Measurements from ENCODE around the gene EXPH5.

Gene EXPH5

GRCh38 chr11:108511851-108512474 lies 81.6 kb downstream of the EXPH5 start:
- no peak for DNase-seq (ENCODE audit: low spot score)

GRCh38 chr11:108508653-108509593 lies 84.6 kb downstream of the EXPH5 start:
- DNase-seq (ENCODE audit: low spot score) = no peak

- DNase-seq (ENCODE audit: low spot score) = no peak
These were observed 92.2 kb downstream of the EXPH5 start for GRCh38 chr11:108501396-108501795.

- no peak for DNase-seq (ENCODE audit: low spot score)
These were observed 92.8 kb downstream of the EXPH5 start for GRCh38 chr11:108500721-108501120.

GRCh38 chr11:108500169-108500568 lies 93.4 kb downstream of the EXPH5 start:
- no peak for DNase-seq (ENCODE audit: low spot score)

GRCh38 chr11:108498816-108499408 lies 94.7 kb downstream of the EXPH5 start:
- DNase-seq (ENCODE audit: low spot score) = no peak

- DNase-seq (ENCODE audit: low spot score) = peak; percentile 27
These were observed 95.3 kb downstream of the EXPH5 start, which contains the start of gene POGLUT3 for GRCh38 chr11:108498046-108498815. Gene POGLUT3, minus strand, starts transcription at chr11:108498384. Its CDS starts 18 bp downstream, at chr11:108498366.

GRCh38 chr11:108497317-108498045 lies 96.1 kb downstream of the EXPH5 start:
- DNase-seq (ENCODE audit: low spot score) = peak; percentile 70

- no peak for DNase-seq (ENCODE audit: low spot score)
These were observed 96.8 kb downstream of the EXPH5 start for GRCh38 chr11:108496643-108497256.

GRCh38 chr11:108495326-108495725 lies 98.2 kb downstream of the EXPH5 start:
- no peak for DNase-seq (ENCODE audit: low spot score)

- no peak for DNase-seq (ENCODE audit: low spot score)
These were observed 99.4 kb downstream of the EXPH5 start for GRCh38 chr11:108494182-108494581.

GRCh38 chr11:108491936-108492335 lies 101.6 kb downstream of the EXPH5 start:
- DNase-seq (ENCODE audit: low spot score) = no peak

- no peak for DNase-seq (ENCODE audit: low spot score)
These were observed 106.7 kb downstream of the EXPH5 start for GRCh38 chr11:108486828-108487227.

- DNase-seq (ENCODE audit: low spot score) = no peak
These were observed 107.2 kb downstream of the EXPH5 start for GRCh38 chr11:108486331-108486730.

- DNase-seq (ENCODE audit: low spot score) = no peak
These were observed 110.4 kb downstream of the EXPH5 start for GRCh38 chr11:108483163-108483562.

GRCh38 chr11:108474664-108475463 lies 118.7 kb downstream of the EXPH5 start:
- no peak for DNase-seq (ENCODE audit: low spot score)

- DNase-seq (ENCODE audit: low spot score) = no peak
These were observed 120.9 kb downstream of the EXPH5 start for GRCh38 chr11:108472681-108473080.

GRCh38 chr11:108468478-108468864 lies 125.1 kb downstream of the EXPH5 start:
- no peak for DNase-seq (ENCODE audit: low spot score)

GRCh38 chr11:108467091-108467823 lies 126.3 kb downstream of the EXPH5 start, which contains the start of gene C11orf65:
Gene C11orf65, minus strand, starts transcription at chr11:108467529. Its CDS starts 5,970 bp downstream, at chr11:108461559.
- peak; percentile 97 for DNase-seq (ENCODE audit: low spot score)

Data from putamen (tissue), 1 donor.